ENCODE data around the gene RAD9A. TPM values are rescaled to one million over a fixed set of nuclear protein-coding genes. Genes with fewer than 3 reads are reported as not detected.

Gene RAD9A
- total and polyA plus RNA-seq, 9 of the 15 experiments (the other 6 are each of a cell fraction or from before 2014, with no cell fraction given) = 1.4 to 41.2 (median 16.1) TPM

GRCh38 chr11:67391304-67392182 is at the start of gene RAD9A (continued):
- TF ChIP-seq IRF1 (CRISPR knock-in tag; IDR thresholded peaks at IDR 0.05; ENCODE audit: borderline replicate concordance) (no peak), REST (IDR thresholded peaks at IDR 0.05; ENCODE audit: borderline replicate concordance) (peak; percentile 98), REST (CRISPR knock-in tag; IDR thresholded peaks at IDR 0.05; ENCODE audit: low read depth) (0 out of 2 replicates have a peak, but pooled peaks have one; percentile 17), CC2D1A (IDR thresholded peaks at IDR 0.05) (no peak), TRIM24 (IDR thresholded peaks at IDR 0.05) (no peak), MAFK (IDR thresholded peaks at IDR 0.05; ENCODE audit: low read length) (no peak), BACH1 (tag; IDR thresholded peaks at IDR 0.05) (no peak), MCM5 (IDR thresholded peaks at IDR 0.05; ENCODE audit: low read depth) (no peak), ETS1 (conservative IDR thresholded peaks at IDR 0.05; ENCODE audit: control insufficient read depth, low read depth, low read length) (peak; percentile 93), POLR2AphosphoS5 (IDR thresholded peaks at IDR 0.05; ENCODE audit: control insufficient read depth, insufficient read depth, low read depth, low read length) (no peak), XRCC4 (IDR thresholded peaks at IDR 0.05; ENCODE audit: extremely low read depth, insufficient read depth, insufficient read length) (no peak)
- TF ChIP-seq, protein P1, sequence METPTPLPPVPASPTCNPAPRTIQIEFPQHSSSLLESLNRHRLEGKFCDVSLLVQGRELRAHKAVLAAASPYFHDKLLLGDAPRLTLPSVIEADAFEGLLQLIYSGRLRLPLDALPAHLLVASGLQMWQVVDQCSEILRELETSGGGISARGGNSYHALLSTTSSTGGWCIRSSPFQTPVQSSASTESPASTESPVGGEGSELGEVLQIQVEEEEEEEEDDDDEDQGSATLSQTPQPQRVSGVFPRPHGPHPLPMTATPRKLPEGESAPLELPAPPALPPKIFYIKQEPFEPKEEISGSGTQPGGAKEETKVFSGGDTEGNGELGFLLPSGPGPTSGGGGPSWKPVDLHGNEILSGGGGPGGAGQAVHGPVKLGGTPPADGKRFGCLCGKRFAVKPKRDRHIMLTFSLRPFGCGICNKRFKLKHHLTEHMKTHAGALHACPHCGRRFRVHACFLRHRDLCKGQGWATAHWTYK (CRISPR knock-in tag; IDR thresholded peaks at IDR 0.05) = 0 out of 2 replicates have a peak, but pooled peaks have one; percentile 74
